Uterus (tissue), 4 donors: ENCODE results near the gene MOV10L1. TPM values are rescaled to one million over a fixed set of nuclear protein-coding genes. Genes with fewer than 3 reads are reported as not detected.

Source experiments
- DNase-seq, 2 donors: peaks; one replicate each; pipeline ENCODE4 v3.0.0-alpha.2; 2019 to 2020
- H3K27ac ChIP-seq, 2 donors: fragments of 200-600 bp; sonication (generic); 1 replicate in 1 of 2; 2 replicates in 1 of 2; pipeline ENCODE4 v1.5.1; 2016 to 2018
- H3K27me3 ChIP-seq, 2 donors: fragments of 200-600 bp; sonication (generic); one replicate each; pipeline ENCODE4 v1.5.1; 2018 to 2019; ENCODE audit warnings: control low read depth in 1 of 2
- H3K36me3 ChIP-seq, 2 donors: fragments of 200-600 bp; sonication (generic); one replicate each; pipeline ENCODE4 v1.5.1; 2019; ENCODE audit warnings: control low read depth in 1 of 2
- H3K4me1 ChIP-seq, 2 donors: fragments of 200-600 bp; sonication (generic); one replicate each; pipeline ENCODE4 v1.5.1; 2018 to 2019; ENCODE audit warnings: control low read depth in 1 of 2
- H3K4me3 ChIP-seq, 2 donors: fragments of 200-600 bp; sonication (generic); 1 replicate in 1 of 2; 2 replicates in 1 of 2; pipeline ENCODE4 v1.5.1; 2018 to 2019; ENCODE audit warnings: mild to moderate bottlenecking in 1 of 2
- H3K9me3 ChIP-seq, 2 donors: fragments of 200-600 bp; sonication (generic); one replicate each; pipeline ENCODE4 v1.5.1; 2019; ENCODE audit warnings: control low read depth in 1 of 2
- CTCF ChIP-seq, 4 experiments: fragments of 200-600 bp in 2 of 4; fragments of 450-650 bp in 2 of 4; sonication (generic) in 2 of 4; IDR thresholded peaks; one replicate each; pipeline ENCODE4 v1.5.1; 2016 to 2019; ENCODE audit warnings: antibody characterized with exemption in 4 of 4, mild to moderate bottlenecking in 2 of 4, moderate library complexity in 1 of 4
- POLR2A ChIP-seq, 2 donors: fragments of 450-650 bp; IDR thresholded peaks; one replicate each; pipeline ENCODE4 v1.6.1; 2016; ENCODE audit warnings: antibody characterized with exemption in 2 of 2, mild to moderate bottlenecking in 1 of 2, moderate library complexity in 1 of 2
- intact Hi-C: fragments of 100-400 bp; cut with DNase I; formaldehyde crosslinking; loops from one replicate; pipeline ENCODE4 v1.15.1; 2023; ENCODE audit warnings: low total_unique reads
- total RNA-seq, 4 donors: library from RNA; depleted of rRNA in 3 of 4; stranded (reverse); fragments of >200 nt in 3 of 4; gene quantifications; one replicate each; pipeline versions ENCODE4 v1.1.0 to v1.2.4, GENCODE V29; 2014 to 2023
- donor health status: DM: yes; HTN: yes; CAD: no.

MOV10L1 gene
- total RNA-seq, 4 donors from 2014 or later: 1.8 to 3.4 TPM; not detected in 2

GRCh38 chr22:50048061-50048765 is 41.6 kb upstream of the MOV10L1 start:
- Histone ChIP-seq H3K4me1 (no peaks in the 10 kb centered on the region), H3K9me3 (no peaks in the 10 kb centered on the region), H3K36me3 (no peaks in the 10 kb centered on the region), H3K4me3 (no peak overlapping the region), H3K27me3 (no peaks in the 10 kb centered on the region), H3K27ac (no peak overlapping the region)
- DNase-seq: no peak
- intact Hi-C loops: no loop called here
- TF ChIP-seq CTCF (IDR thresholded peaks at IDR 0.05) (no peak), POLR2A (IDR thresholded peaks at IDR 0.05) (no peak)

GRCh38 chr22:50048836-50049235 is 41.0 kb upstream of the MOV10L1 start:
- DNase-seq: no peak
- Histone ChIP-seq H3K27ac (no peak overlapping the region), H3K4me1 (no peaks in the 10 kb centered on the region), H3K36me3 (no peaks in the 10 kb centered on the region), H3K9me3 (no peaks in the 10 kb centered on the region), H3K4me3 (no peak overlapping the region), H3K27me3 (no peaks in the 10 kb centered on the region)
- intact Hi-C loops: no loop called here
- TF ChIP-seq CTCF (IDR thresholded peaks at IDR 0.05) (no peak), POLR2A (IDR thresholded peaks at IDR 0.05) (no peak)

- Histone ChIP-seq H3K4me3 (no peak overlapping the region), H3K4me1 (no peaks in the 10 kb centered on the region), H3K9me3 (no peaks in the 10 kb centered on the region), H3K36me3 (no peaks in the 10 kb centered on the region), H3K27me3 (no peaks in the 10 kb centered on the region), H3K27ac (no peak overlapping the region)
- intact Hi-C loops: no loop called here
- DNase-seq: no peak
- no peak for TF ChIP-seq POLR2A (IDR thresholded peaks at IDR 0.05)
- TF ChIP-seq CTCF (IDR thresholded peaks at IDR 0.05): no peak
Measured at GRCh38 chr22:50049299-50050195, 40.3 kb upstream of the MOV10L1 start.

GRCh38 chr22:50051930-50052329 is 37.9 kb upstream of the MOV10L1 start:
- Histone ChIP-seq H3K27me3 (no peaks in the 10 kb centered on the region), H3K4me1 (no peaks in the 10 kb centered on the region), H3K9me3 (no peaks in the 10 kb centered on the region), H3K36me3 (no peaks in the 10 kb centered on the region), H3K4me3 (no peak overlapping the region), H3K27ac (no peak overlapping the region)
- TF ChIP-seq CTCF (IDR thresholded peaks at IDR 0.05): no peak
- no peak for TF ChIP-seq POLR2A (IDR thresholded peaks at IDR 0.05)
- intact Hi-C loops: no loop called here
- no peak for DNase-seq

GRCh38 chr22:50053861-50054260 is 35.9 kb upstream of the MOV10L1 start:
- Histone ChIP-seq H3K27me3 (peaks cover 0 to 5% of the 10 kb centered on the region in 2 donors), H3K36me3 (no peaks in the 10 kb centered on the region)
- DNase-seq: no peak

More at GRCh38 chr22:50053861-50054260, 35.9 kb upstream of the MOV10L1 start:
- Histone ChIP-seq H3K9me3 (no peaks in the 10 kb centered on the region), H3K4me3 (no peak overlapping the region), H3K27ac (no peak overlapping the region), H3K4me1 (no peaks in the 10 kb centered on the region)
- intact Hi-C loops: no loop called here
- TF ChIP-seq POLR2A (IDR thresholded peaks at IDR 0.05) (no peak), CTCF (IDR thresholded peaks at IDR 0.05) (no peak)
